CD4-positive, alpha-beta T cell (primary cell): ENCODE data around the gene PLXDC2. TPM values are rescaled to one million over a fixed set of nuclear protein-coding genes. Genes with fewer than 3 reads are reported as not detected.

Source experiments
- ATAC-seq: fragments of 200-7000 bp; cut with Tn5 transposase; one replicate; pipeline ENCODE4 v1.10.0; 2022; ENCODE audit warnings: mild to moderate bottlenecking; ENCODE audit not compliant: poor library complexity
- CTCF ChIA-PET: fragments of 350-600 bp; sonication (Branson Sonifier 250); formaldehyde crosslinking; loops from one replicate; lab custom pipeline; 2021; ENCODE audit warnings: antibody characterized with exemption, inconsistent platforms; lab: Charles Lee
- POLR2A ChIA-PET: fragments of 350-600 bp; sonication (Branson Sonifier 250); formaldehyde crosslinking; loops from one replicate; lab custom pipeline; 2021; ENCODE audit warnings: antibody characterized with exemption, inconsistent platforms; lab: Charles Lee
- DNase-seq, 14 experiments: peaks; one replicate each; pipeline ENCODE4 v3.0.0-alpha.2; 2013 to 2020; ENCODE audit warnings: mixed read lengths in 2 of 14
- H3K27ac ChIP-seq, 2 donors: one replicate each; pipeline versions ENCODE4 v1.5.1 to v1.7.0; 2013; ENCODE audit warnings: low read length in 2 of 2, low read depth in 1 of 2, mild to moderate bottlenecking in 1 of 2
- H3K27me3 ChIP-seq, 2 experiments: 1 replicate in 1 of 2; 2 replicates in 1 of 2; pipeline versions ENCODE4 v1.6.1 to v1.7.0; 2013; ENCODE audit warnings: low read length in 2 of 2, control low read depth in 1 of 2, mild to moderate bottlenecking in 1 of 2, moderate library complexity in 1 of 2; ENCODE audit not compliant: insufficient read depth in 2 of 2, control insufficient read depth in 1 of 2
- H3K36me3 ChIP-seq: one replicate; pipeline ENCODE4 v1.6.1; 2013; ENCODE audit warnings: low read length, control low read depth; ENCODE audit not compliant: insufficient read depth
- H3K4me1 ChIP-seq: one replicate; pipeline ENCODE4 v1.6.1; 2013; ENCODE audit warnings: low read length, control low read depth; ENCODE audit not compliant: insufficient read depth
- H3K4me3 ChIP-seq: one replicate; pipeline ENCODE4 v1.5.1; 2013; ENCODE audit warnings: mild to moderate bottlenecking, low read length, moderate library complexity
- H3K9me3 ChIP-seq, 2 experiments: 1 replicate in 1 of 2; 2 replicates in 1 of 2; pipeline versions ENCODE4 v1.6.1 to v1.7.0; 2013; ENCODE audit warnings: low read length in 2 of 2, mild to moderate bottlenecking in 2 of 2, control low read depth in 1 of 2, moderate library complexity in 1 of 2; ENCODE audit not compliant: control insufficient read depth in 1 of 2, insufficient read depth in 1 of 2
- H3K27ac Mint-ChIP-seq: one replicate; pipeline ENCODE4 v1.8.0; 2020; ENCODE audit warnings: mixed read lengths
- H3K27me3 Mint-ChIP-seq: one replicate; pipeline ENCODE4 v1.8.0; 2021; ENCODE audit warnings: mixed read lengths
- H3K36me3 Mint-ChIP-seq: one replicate; pipeline ENCODE4 v1.8.0; 2021; ENCODE audit warnings: low read depth, mixed read lengths
- H3K4me1 Mint-ChIP-seq: one replicate; pipeline ENCODE4 v1.8.0; 2021; ENCODE audit warnings: low read depth, mixed read lengths
- H3K4me3 Mint-ChIP-seq: one replicate; pipeline ENCODE4 v1.8.0; 2020; ENCODE audit warnings: mild to moderate bottlenecking, mixed read lengths
- H3K9me3 Mint-ChIP-seq: one replicate; pipeline ENCODE4 v1.8.0; 2020; ENCODE audit warnings: mixed read lengths
- CTCF ChIP-seq: fragments of 200-600 bp; IDR thresholded peaks from one replicate; pipeline ENCODE4 v1.8.0; 2022; ENCODE audit warnings: antibody characterized with exemption, mild to moderate bottlenecking
- intact Hi-C, 2 experiments: fragments of 100-400 bp; cut with DNase I in 1 of 2; cut with micrococcal nuclease in 1 of 2; formaldehyde crosslinking; loops; one replicate each; pipeline versions ENCODE4 v1.15.1 to v1.9.0; 2023 to 2025; cut with DNase I, micrococcal nuclease
- total RNA-seq, 174 experiments: library from RNA in 2 of 174; stranded (reverse) in 2 of 174; gene quantifications; one replicate each; pipeline ENCODE4 v1.2.3 and lab custom pipeline; 2021 to 2026

The PLXDC2 gene
- total RNA-seq, 2 experiments from 2014 or later: 0.41 to 0.61 TPM

GRCh38 chr10:20075713-20076112 lies 259.5 kb downstream of the PLXDC2 start:
- Mint-ChIP-seq H3K4me1 (no peaks in the 10 kb centered on the region), H3K36me3 (no peaks in the 10 kb centered on the region), H3K4me3 (no peak overlapping the region), H3K27ac (no peak overlapping the region), H3K9me3 (peaks cover 16% of the 10 kb centered on the region), H3K27me3 (no peaks in the 10 kb centered on the region)
- POLR2A ChIA-PET: no interaction called here
- H3K36me3 ChIP-seq: no peaks in the 10 kb centered on the region
- CTCF ChIA-PET: no interaction called here
- no peak for TF ChIP-seq CTCF
- intact Hi-C loops: no loop called here
- H3K4me3 ChIP-seq: no peak overlapping the region
- no peak overlapping the region for H3K27ac ChIP-seq
- ATAC-seq (no peak), DNase-seq (no peak)
- H3K9me3 ChIP-seq: peaks cover 0 to 4% of the 10 kb centered on the region in 2 experiments
- no peaks in the 10 kb centered on the region for H3K4me1 ChIP-seq
- no peaks in the 10 kb centered on the region for H3K27me3 ChIP-seq

- Mint-ChIP-seq H3K4me3 (no peak overlapping the region), H3K27me3 (no peaks in the 10 kb centered on the region), H3K27ac (no peak overlapping the region), H3K9me3 (peaks cover 3% of the 10 kb centered on the region), H3K36me3 (no peaks in the 10 kb centered on the region), H3K4me1 (no peaks in the 10 kb centered on the region)
- H3K9me3 ChIP-seq: peaks cover 0 to 7% of the 10 kb centered on the region in 2 experiments
- no peak for ATAC-seq
- no peak overlapping the region for H3K4me3 ChIP-seq
- H3K36me3 ChIP-seq: no peaks in the 10 kb centered on the region
- H3K27me3 ChIP-seq: no peaks in the 10 kb centered on the region
- no peak overlapping the region for H3K27ac ChIP-seq
- intact Hi-C loops: no loop called here
- ChIA-PET POLR2A (no interaction called here), CTCF (interaction anchor here (1.5 kb wide), 1 partner anchor 10 kb away, joined by 4 read pairs; no protein-coding TSS in a partner anchor)
- no peak for TF ChIP-seq CTCF
- no peak for DNase-seq
- no peaks in the 10 kb centered on the region for H3K4me1 ChIP-seq
These were observed 268.2 kb downstream of the PLXDC2 start for GRCh38 chr10:20084451-20084850.

- ChIA-PET CTCF (interaction anchor here (1.5 kb wide), 1 partner anchor 11 kb away, joined by 4 read pairs; no protein-coding TSS in a partner anchor), POLR2A (interaction anchor here (0.7 kb wide), 1 partner anchor 173 kb away, joined by 3 read pairs; no protein-coding TSS in a partner anchor)
- no peaks in the 10 kb centered on the region for H3K4me1 Mint-ChIP-seq
- Histone ChIP-seq H3K27ac (no peak overlapping the region), H3K9me3 (peaks cover 0 to 7% of the 10 kb centered on the region in 2 experiments), H3K4me1 (no peaks in the 10 kb centered on the region), H3K4me3 (no peak overlapping the region), H3K36me3 (no peaks in the 10 kb centered on the region), H3K27me3 (no peaks in the 10 kb centered on the region)
- intact Hi-C loops: no loop called here
- ATAC-seq (no peak), DNase-seq (no peak)
- H3K27ac Mint-ChIP-seq: no peak overlapping the region
- no peaks in the 10 kb centered on the region for H3K27me3 Mint-ChIP-seq
- no peaks in the 10 kb centered on the region for H3K36me3 Mint-ChIP-seq
- TF ChIP-seq CTCF: no peak
- peaks cover 3% of the 10 kb centered on the region for H3K9me3 Mint-ChIP-seq
- H3K4me3 Mint-ChIP-seq: no peak overlapping the region
These were observed 268.9 kb downstream of the PLXDC2 start for GRCh38 chr10:20085115-20085514.
